GM23338 (cell line): ENCODE results near the gene MEI1. TPM values are rescaled to one million over a fixed set of nuclear protein-coding genes. Genes with fewer than 3 reads are reported as not detected.

Experiments
- ATAC-seq: fragments of 200-7000 bp; cut with Tn5 transposase; 3 replicates; pipeline ENCODE4 v1.9.1; 2020
- DNase-seq: peaks from one replicate; pipeline ENCODE4 v3.0.0-alpha.2; 2015; ENCODE audit warnings: low spot score
- H2AFZ ChIP-seq: fragments of 200-600 bp; sonication (generic); 2 replicates; pipeline ENCODE4 v1.8.0; 2016; ENCODE audit warnings: antibody characterized with exemption, mild to moderate bottlenecking, moderate library complexity
- H3F3A ChIP-seq: fragments of 200-600 bp; sonication (generic); replicated peaks from 2 replicates; pipeline ENCODE4 v1.8.0; 2017; ENCODE audit warnings: antibody characterized with exemption, mixed run types, low read depth
- H3K27ac ChIP-seq: fragments of 200-600 bp; sonication (generic); 2 replicates; pipeline ENCODE4 v1.6.1; 2016; ENCODE audit warnings: low read depth
- H3K27me3 ChIP-seq: fragments of 200-600 bp; sonication (generic); 2 replicates; pipeline ENCODE4 v1.8.0; 2016; ENCODE audit warnings: mild to moderate bottlenecking, mixed run types, moderate library complexity; ENCODE audit not compliant: insufficient read depth
- H3K36me3 ChIP-seq: fragments of 200-600 bp; sonication (generic); 2 replicates; pipeline ENCODE4 v1.8.0; 2016; ENCODE audit warnings: mild to moderate bottlenecking; ENCODE audit not compliant: insufficient read depth
- H3K4me1 ChIP-seq: fragments of 200-600 bp; sonication (generic); 2 replicates; pipeline ENCODE4 v1.8.0; 2016; ENCODE audit warnings: mild to moderate bottlenecking, moderate library complexity; ENCODE audit not compliant: insufficient read depth
- H3K4me2 ChIP-seq: fragments of 200-600 bp; sonication (generic); 2 replicates; pipeline ENCODE4 v1.7.1; 2017; ENCODE audit warnings: mixed run types
- H3K4me3 ChIP-seq: fragments of 200-600 bp; sonication (generic); 2 replicates; pipeline ENCODE4 v1.6.1; 2016; ENCODE audit warnings: mixed run types
- H3K79me2 ChIP-seq: fragments of 200-600 bp; sonication (generic); replicated peaks from 2 replicates; pipeline ENCODE4 v1.8.0; 2017; ENCODE audit warnings: mild to moderate bottlenecking; ENCODE audit not compliant: insufficient read depth
- H3K9me2 ChIP-seq: fragments of 200-600 bp; sonication (generic); 2 replicates; pipeline ENCODE4 v1.8.0; 2017; ENCODE audit not compliant: insufficient read depth
- H4K20me1 ChIP-seq: fragments of 200-600 bp; sonication (generic); replicated peaks from 2 replicates; pipeline ENCODE4 v1.8.0; 2017; ENCODE audit warnings: mild to moderate bottlenecking; ENCODE audit not compliant: insufficient read depth
- H3K27ac Mint-ChIP-seq: 2 replicates; pipeline ENCODE4 v1.8.0; 2020; ENCODE audit warnings: inconsistent platforms, mild to moderate bottlenecking, moderate library complexity, mixed read lengths
- H3K27me3 Mint-ChIP-seq: 3 replicates; pipeline ENCODE4 v1.8.0; 2022; ENCODE audit warnings: low read depth, mild to moderate bottlenecking, moderate library complexity, mixed read lengths, inconsistent platforms; ENCODE audit not compliant: insufficient read depth, poor library complexity
- H3K36me3 Mint-ChIP-seq: 3 replicates; pipeline ENCODE4 v1.8.0; 2021; ENCODE audit warnings: low read depth, mild to moderate bottlenecking, inconsistent platforms, moderate library complexity, mixed read lengths
- H3K4me1 Mint-ChIP-seq: 3 replicates; pipeline ENCODE4 v1.8.0; 2020; ENCODE audit warnings: mild to moderate bottlenecking, inconsistent platforms, mixed read lengths
- H3K4me3 Mint-ChIP-seq: 3 replicates; pipeline ENCODE4 v1.8.0; 2021; ENCODE audit warnings: moderate library complexity, mild to moderate bottlenecking, inconsistent platforms, mixed read lengths
- H3K9me3 Mint-ChIP-seq: 3 replicates; pipeline ENCODE4 v1.8.0; 2020; ENCODE audit warnings: moderate library complexity, mild to moderate bottlenecking, inconsistent platforms, mixed read lengths
- CREB1 ChIP-seq: fragments of 250-450 bp; sonication (Bioruptor Pico); IDR thresholded peaks from 2 replicates; pipeline ENCODE4 v1.5.0; 2020; ENCODE audit warnings: low read depth, mild to moderate bottlenecking, moderate library complexity
- CTCF ChIP-seq, 2 experiments: fragments of 200-600 bp in 1 of 2; sonication (generic) in 1 of 2; conservative IDR thresholded peaks; 2 replicates each; pipeline versions ENCODE4 v1.5.1 to v1.6.1; 2016 to 2017; ENCODE audit warnings: antibody characterized with exemption in 2 of 2, low read depth in 2 of 2, mild to moderate bottlenecking in 2 of 2, moderate library complexity in 1 of 2
- EZH2 ChIP-seq: fragments of 200-600 bp; sonication (generic); IDR thresholded peaks from one replicate; pipeline ENCODE4 v1.8.0; 2017; ENCODE audit warnings: antibody characterized with exemption, mild to moderate bottlenecking, low read depth; ENCODE audit not compliant: unreplicated experiment
- EZH2phosphoT487 ChIP-seq: fragments of 200-600 bp; sonication (generic); IDR thresholded peaks from one replicate; pipeline ENCODE4 v1.8.1; 2018; ENCODE audit warnings: antibody characterized with exemption; ENCODE audit not compliant: unreplicated experiment
- NANOG ChIP-seq: IDR thresholded peaks from 2 replicates; pipeline ENCODE4 v1.6.1; 2016; ENCODE audit warnings: antibody characterized with exemption, borderline replicate concordance
- POLR2AphosphoS5 ChIP-seq: IDR thresholded peaks from 2 replicates; pipeline ENCODE4 v1.6.1; 2016; ENCODE audit warnings: antibody characterized with exemption, low read depth
- REST ChIP-seq: IDR thresholded peaks from one replicate; pipeline ENCODE4 v1.6.1; 2018; ENCODE audit warnings: antibody characterized with exemption; ENCODE audit not compliant: unreplicated experiment
- STAT1 ChIP-seq: IDR thresholded peaks from one replicate; pipeline ENCODE4 v1.6.1; 2016; ENCODE audit warnings: antibody characterized with exemption; ENCODE audit not compliant: unreplicated experiment
- ZNF114 ChIP-seq: fragments of 250-450 bp; sonication (Bioruptor Pico); IDR thresholded peaks from 2 replicates; pipeline ENCODE4 v1.5.0; 2020; ENCODE audit warnings: mild to moderate bottlenecking, moderate library complexity
- ZNF462 ChIP-seq: fragments of 250-450 bp; sonication (Bioruptor Pico); IDR thresholded peaks from 2 replicates; pipeline ENCODE4 v1.5.0; 2020; ENCODE audit warnings: mild to moderate bottlenecking, moderate library complexity
- polyA plus RNA-seq: library from polyadenylated mRNA; unstranded; fragments of >200 nt; fragmentation: Nextera tagmentation; extraction: Ambion mirVana; gene quantifications from 2 replicates; pipeline ENCODE4 v1.2.1, GENCODE V29; 2016
- total RNA-seq: library from RNA; depleted of rRNA; stranded (reverse); fragments of >200 nt; shearing (Covaris generic); gene quantifications from 2 replicates; pipeline ENCODE4 v1.2.3, GENCODE V29; 2014

MEI1 gene
- total and polyA plus RNA-seq, 2 experiments from 2014 or later: 0.28 to 0.87 TPM

- H4K20me1 ChIP-seq: no peaks in the 10 kb centered on the region
- no peaks in the 10 kb centered on the region for H3K36me3 ChIP-seq
- Mint-ChIP-seq H3K4me3 (no peak overlapping the region), H3K27ac (no peak overlapping the region), H3K27me3 (peaks cover 14% of the 10 kb centered on the region), H3K9me3 (peaks cover 3% of the 10 kb centered on the region; the same call in 2 of the 3 replicates), H3K4me1 (no peaks in the 10 kb centered on the region), H3K36me3 (no peaks in the 10 kb centered on the region; the same call in 2 of the 3 replicates)
- peaks cover under 1% of the 10 kb centered on the region for H3K4me1 ChIP-seq
- no peak for DNase-seq
- H3K27ac ChIP-seq: no peak overlapping the region
- no peaks in the 10 kb centered on the region for H3K9me2 ChIP-seq
- H2AFZ ChIP-seq: no peak overlapping the region
- ATAC-seq: no peak
- H3K4me2 ChIP-seq: no peak overlapping the region
- H3K79me2 ChIP-seq: no peaks in the 10 kb centered on the region
- H3K27me3 ChIP-seq: peaks cover 31% of the 10 kb centered on the region
- no peak overlapping the region for H3K4me3 ChIP-seq
- H3F3A ChIP-seq: 0 out of 2 replicates have a peak, but pooled peaks cover 4% of the 10 kb centered on the region
- no peak for TF ChIP-seq STAT1
- TF ChIP-seq CREB1 (CRISPR knock-in tag): no peak
- TF ChIP-seq EZH2phosphoT487: no peak
- no peak for TF ChIP-seq ZNF114
- no peak for TF ChIP-seq NANOG
- TF ChIP-seq POLR2AphosphoS5: no peak
- TF ChIP-seq ZNF462 (CRISPR knock-in tag): no peak
- no peak for TF ChIP-seq REST
- TF ChIP-seq CTCF (conservative IDR thresholded peaks at IDR 0.05; ENCODE audit: low read depth in 2 of 2): no peak
- TF ChIP-seq EZH2: no peak
Observed at GRCh38 chr22:41702763-41703162, 3.5 kb downstream of the MEI1 start.
